Measurements from ENCODE around the gene DAPK1. TPM values are rescaled to one million over a fixed set of nuclear protein-coding genes. Genes with fewer than 3 reads are reported as not detected.

DAPK1 gene
- total and polyA plus RNA-seq, 4 donors = 33.0 to 301 (median 94.1) TPM

- Histone ChIP-seq H3K36me3 (ENCODE audit: control insufficient read depth in 4 of 4, insufficient read depth in 4 of 4, low read length in 4 of 4) (no peaks in the 10 kb centered on the region), H3K4me3 (no peak overlapping the region), H3K27me3 (ENCODE audit: control insufficient read depth in 3 of 3, insufficient read depth in 3 of 3, low read length in 2 of 3) (no peaks in the 10 kb centered on the region), H3K27ac (ENCODE audit: low read depth in 1 of 2, low read length in 1 of 2) (no peak overlapping the region), H3K9ac (ENCODE audit: insufficient read depth in 1 of 2, low read length in 2 of 2) (no peak overlapping the region), H3K9me3 (ENCODE audit: control insufficient read depth in 4 of 4, insufficient read depth in 3 of 4, low read length in 3 of 4) (no peaks in the 10 kb centered on the region), H3K4me1 (ENCODE audit: control insufficient read depth in 5 of 5, insufficient read depth in 5 of 5, low read length in 5 of 5) (peaks cover 0 to 17% (median 6%) of the 10 kb centered on the region in 5 donors)
- DNase-seq (no peak), ATAC-seq (ENCODE audit: insufficient read depth, low FRiP score) (no peak)
- TF ChIP-seq CTCF (IDR thresholded peaks at IDR 0.05; ENCODE audit: control extremely low read depth, extremely low read depth) = no peak
- 97 to 98% methylated on average over 3 of the region's 3 CpGs for WGBS, 2 donors
Measured at GRCh38 chr9:87718231-87718630, 220.6 kb downstream of the DAPK1 start.

- 87 to 88% methylated on average over 6 of the region's 6 CpGs for WGBS, 2 donors
Measured at GRCh38 chr9:87718852-87719612, 221.4 kb downstream of the DAPK1 start.

GRCh38 chr9:87720173-87720572, 222.5 kb downstream of the DAPK1 start:
- no peak for ATAC-seq (ENCODE audit: insufficient read depth, low FRiP score)
- H3K9me3 ChIP-seq (ENCODE audit: control insufficient read depth in 4 of 4, insufficient read depth in 3 of 4, low read length in 3 of 4) = no peaks in the 10 kb centered on the region
- DNase-seq = no peak
- no peak for TF ChIP-seq CTCF (IDR thresholded peaks at IDR 0.05; ENCODE audit: control extremely low read depth, extremely low read depth)
- peaks cover 0 to under 1% (median 0%) of the 10 kb centered on the region in 5 donors for H3K4me1 ChIP-seq (ENCODE audit: control insufficient read depth in 5 of 5, insufficient read depth in 5 of 5, low read length in 5 of 5)
- H3K36me3 ChIP-seq (ENCODE audit: control insufficient read depth in 4 of 4, insufficient read depth in 4 of 4, low read length in 4 of 4) = no peaks in the 10 kb centered on the region
- 90 to 92% methylated on average over 2 of the region's 2 CpGs for WGBS, 2 donors
- no peak overlapping the region for H3K27ac ChIP-seq (ENCODE audit: low read depth in 1 of 2, low read length in 1 of 2)
- no peak overlapping the region for H3K9ac ChIP-seq (ENCODE audit: insufficient read depth in 1 of 2, low read length in 2 of 2)
- H3K4me3 ChIP-seq = no peak overlapping the region
- H3K27me3 ChIP-seq (ENCODE audit: control insufficient read depth in 3 of 3, insufficient read depth in 3 of 3, low read length in 2 of 3) = no peaks in the 10 kb centered on the region

More at GRCh38 chr9:87718852-87719612, 221.4 kb downstream of the DAPK1 start:
- H3K9me3 ChIP-seq (ENCODE audit: control insufficient read depth in 4 of 4, insufficient read depth in 3 of 4, low read length in 3 of 4) = no peaks in the 10 kb centered on the region
- H3K27me3 ChIP-seq (ENCODE audit: control insufficient read depth in 3 of 3, insufficient read depth in 3 of 3, low read length in 2 of 3) = no peaks in the 10 kb centered on the region
- no peaks in the 10 kb centered on the region for H3K36me3 ChIP-seq (ENCODE audit: control insufficient read depth in 4 of 4, insufficient read depth in 4 of 4, low read length in 4 of 4)
- no peak overlapping the region for H3K27ac ChIP-seq (ENCODE audit: low read depth in 1 of 2, low read length in 1 of 2)
- peaks cover 0 to 9% (median 4%) of the 10 kb centered on the region in 5 donors for H3K4me1 ChIP-seq (ENCODE audit: control insufficient read depth in 5 of 5, insufficient read depth in 5 of 5, low read length in 5 of 5)
- no peak overlapping the region for H3K9ac ChIP-seq (ENCODE audit: insufficient read depth in 1 of 2, low read length in 2 of 2)
- TF ChIP-seq CTCF (IDR thresholded peaks at IDR 0.05; ENCODE audit: control extremely low read depth, extremely low read depth) = no peak
- DNase-seq (no peak), ATAC-seq (ENCODE audit: insufficient read depth, low FRiP score) (no peak)
- H3K4me3 ChIP-seq = no peak overlapping the region

Data from lung (tissue), 12 donors.